Lower leg skin (tissue), 3 donors: Measurements from ENCODE around the gene PTHLH.

ENCODE experiments used
- CTCF ChIP-seq, 3 donors: fragments of 450-650 bp; IDR thresholded peaks; one replicate each; pipeline ENCODE4 v1.5.1; 2016; ENCODE audit warnings: antibody characterized with exemption in 3 of 3, mild to moderate bottlenecking in 3 of 3, moderate library complexity in 2 of 3
- POLR2A ChIP-seq, 2 donors: fragments of 450-650 bp; IDR thresholded peaks; one replicate each; pipeline ENCODE4 v1.6.1; 2016 to 2017; ENCODE audit warnings: antibody characterized with exemption in 2 of 2, mild to moderate bottlenecking in 1 of 2, moderate library complexity in 1 of 2

GRCh38 chr12:27937768-27938167 lies 34.8 kb downstream of the PTHLH start:
- TF ChIP-seq CTCF (IDR thresholded peaks at IDR 0.05) (no peak), POLR2A (IDR thresholded peaks at IDR 0.05) (no peak)
